Thyroid gland (tissue), 4 donors: ENCODE measurements around the gene SNCA.

Experiments used
- POLR2A ChIP-seq, 2 donors: fragments of 450-650 bp; IDR thresholded peaks; one replicate each; pipeline ENCODE4 v1.6.1; 2017; ENCODE audit warnings: antibody characterized with exemption in 2 of 2, mild to moderate bottlenecking in 2 of 2, moderate library complexity in 1 of 2
- TF ChIP-seq, protein P1 (sequence below), 6 experiments: fragments of 200-600 bp in 3 of 6; fragments of 450-650 bp in 3 of 6; sonication (generic) in 3 of 6; IDR thresholded peaks; one replicate each; pipeline ENCODE4 v1.5.1; 2016 to 2019; ENCODE audit warnings: antibody characterized with exemption in 6 of 6, mild to moderate bottlenecking in 2 of 6, inconsistent platforms in 1 of 6, moderate library complexity in 1 of 6

GRCh38 chr4:89759426-89759825, 77.5 kb downstream of the SNCA start:
- no peak for TF ChIP-seq POLR2A (IDR thresholded peaks at IDR 0.05)
- TF ChIP-seq, protein P1, sequence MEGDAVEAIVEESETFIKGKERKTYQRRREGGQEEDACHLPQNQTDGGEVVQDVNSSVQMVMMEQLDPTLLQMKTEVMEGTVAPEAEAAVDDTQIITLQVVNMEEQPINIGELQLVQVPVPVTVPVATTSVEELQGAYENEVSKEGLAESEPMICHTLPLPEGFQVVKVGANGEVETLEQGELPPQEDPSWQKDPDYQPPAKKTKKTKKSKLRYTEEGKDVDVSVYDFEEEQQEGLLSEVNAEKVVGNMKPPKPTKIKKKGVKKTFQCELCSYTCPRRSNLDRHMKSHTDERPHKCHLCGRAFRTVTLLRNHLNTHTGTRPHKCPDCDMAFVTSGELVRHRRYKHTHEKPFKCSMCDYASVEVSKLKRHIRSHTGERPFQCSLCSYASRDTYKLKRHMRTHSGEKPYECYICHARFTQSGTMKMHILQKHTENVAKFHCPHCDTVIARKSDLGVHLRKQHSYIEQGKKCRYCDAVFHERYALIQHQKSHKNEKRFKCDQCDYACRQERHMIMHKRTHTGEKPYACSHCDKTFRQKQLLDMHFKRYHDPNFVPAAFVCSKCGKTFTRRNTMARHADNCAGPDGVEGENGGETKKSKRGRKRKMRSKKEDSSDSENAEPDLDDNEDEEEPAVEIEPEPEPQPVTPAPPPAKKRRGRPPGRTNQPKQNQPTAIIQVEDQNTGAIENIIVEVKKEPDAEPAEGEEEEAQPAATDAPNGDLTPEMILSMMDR (IDR thresholded peaks at IDR 0.05) = no peak
